Hepatocyte (in vitro differentiated cells): ENCODE data around the gene ACSS3.

ENCODE experiments used
- CTCF ChIP-seq: fragments of 200-600 bp; sonication (generic); IDR thresholded peaks from 2 replicates; pipeline ENCODE4 v1.5.1; 2016; ENCODE audit warnings: antibody characterized with exemption, mild to moderate bottlenecking; ENCODE audit not compliant: poor library complexity
- EZH2phosphoT487 ChIP-seq: fragments of 200-600 bp; sonication (generic); IDR thresholded peaks from one replicate; pipeline ENCODE4 v1.6.1; 2018; ENCODE audit warnings: antibody characterized with exemption, mild to moderate bottlenecking, low read depth, moderate library complexity; ENCODE audit not compliant: unreplicated experiment, severe bottlenecking

- no peak for TF ChIP-seq CTCF
- TF ChIP-seq EZH2phosphoT487 = no peak
These were observed 27.8 kb downstream of the ACSS3 start for GRCh38 chr12:81105687-81106086.
